Activated T-cell treated with anti-CD3 and anti-CD28 coated beads, Interleukin-2, amount 50 U/mL, for 4 hours (primary cell): ENCODE results near the gene AGBL4. TPM values are rescaled to one million over a fixed set of nuclear protein-coding genes. Genes with fewer than 3 reads are reported as not detected.

ENCODE experiments used
- ATAC-seq, 2 donors: fragments of 200-7000 bp; cut with Tn5 transposase; one replicate each; pipeline ENCODE4 v1.10.0; 2021
- DNase-seq: peaks from one replicate; pipeline ENCODE4 v3.0.0-alpha.2; 2020
- H3K27me3 Mint-ChIP-seq: one replicate; pipeline ENCODE4 v1.8.0; 2021; ENCODE audit warnings: low read depth, mixed read lengths
- H3K36me3 Mint-ChIP-seq: one replicate; pipeline ENCODE4 v1.8.0; 2022; ENCODE audit warnings: mixed read lengths; ENCODE audit not compliant: insufficient read depth
- H3K4me1 Mint-ChIP-seq: one replicate; pipeline ENCODE4 v1.8.0; 2021; ENCODE audit warnings: low read depth, mixed read lengths
- H3K4me3 Mint-ChIP-seq: one replicate; pipeline ENCODE4 v1.8.0; 2021; ENCODE audit warnings: mild to moderate bottlenecking, moderate library complexity, mixed read lengths
- H3K9me3 Mint-ChIP-seq: one replicate; pipeline ENCODE4 v1.8.0; 2021; ENCODE audit warnings: mixed read lengths
- total RNA-seq, 3 donors: library from RNA; stranded (reverse); gene quantifications; one replicate each; pipeline ENCODE4 v1.2.1, GENCODE V29; 2021

The AGBL4 gene
- total RNA-seq, 3 donors from 2014 or later: not detected

GRCh38 chr1:48610628-48611542 lies 1412.9 kb downstream of the AGBL4 start:
- no peak for ATAC-seq
- no peaks in the 10 kb centered on the region for H3K9me3 Mint-ChIP-seq
- DNase-seq: no peak
- no peak overlapping the region for H3K4me3 Mint-ChIP-seq
- H3K4me1 Mint-ChIP-seq: no peaks in the 10 kb centered on the region
- H3K27me3 Mint-ChIP-seq: peaks cover 1% of the 10 kb centered on the region
- H3K36me3 Mint-ChIP-seq: no peaks in the 10 kb centered on the region

- Mint-ChIP-seq H3K36me3 (no peaks in the 10 kb centered on the region), H3K4me3 (no peak overlapping the region), H3K9me3 (no peaks in the 10 kb centered on the region), H3K27me3 (peaks cover 1% of the 10 kb centered on the region), H3K4me1 (no peaks in the 10 kb centered on the region)
- ATAC-seq (no peak), DNase-seq (no peak)
These were observed 1414.9 kb downstream of the AGBL4 start for GRCh38 chr1:48608882-48609281.

GRCh38 chr1:48603222-48603621 lies 1420.5 kb downstream of the AGBL4 start:
- ATAC-seq: no peak
- no peak for DNase-seq
- Mint-ChIP-seq H3K27me3 (no peaks in the 10 kb centered on the region), H3K9me3 (no peaks in the 10 kb centered on the region), H3K4me1 (no peaks in the 10 kb centered on the region), H3K4me3 (no peak overlapping the region), H3K36me3 (no peaks in the 10 kb centered on the region)

GRCh38 chr1:48602349-48602748 lies 1421.4 kb downstream of the AGBL4 start:
- H3K27me3 Mint-ChIP-seq: no peaks in the 10 kb centered on the region
- DNase-seq (no peak), ATAC-seq (no peak)
- no peak overlapping the region for H3K4me3 Mint-ChIP-seq
- H3K4me1 Mint-ChIP-seq: no peaks in the 10 kb centered on the region
- H3K9me3 Mint-ChIP-seq: no peaks in the 10 kb centered on the region
- no peaks in the 10 kb centered on the region for H3K36me3 Mint-ChIP-seq

GRCh38 chr1:48600182-48600581 lies 1423.6 kb downstream of the AGBL4 start:
- H3K27me3 Mint-ChIP-seq: no peaks in the 10 kb centered on the region
- DNase-seq (no peak), ATAC-seq (no peak)
- H3K4me1 Mint-ChIP-seq: no peaks in the 10 kb centered on the region
- H3K9me3 Mint-ChIP-seq: no peaks in the 10 kb centered on the region
- no peaks in the 10 kb centered on the region for H3K36me3 Mint-ChIP-seq
- no peak overlapping the region for H3K4me3 Mint-ChIP-seq

GRCh38 chr1:48597663-48598062 lies 1426.1 kb downstream of the AGBL4 start:
- ATAC-seq (no peak), DNase-seq (no peak)
- Mint-ChIP-seq H3K36me3 (no peaks in the 10 kb centered on the region), H3K9me3 (no peaks in the 10 kb centered on the region), H3K4me1 (no peaks in the 10 kb centered on the region), H3K27me3 (peaks cover 2% of the 10 kb centered on the region), H3K4me3 (no peak overlapping the region)

- Mint-ChIP-seq H3K4me3 (no peak overlapping the region), H3K4me1 (no peaks in the 10 kb centered on the region), H3K27me3 (peaks cover 2% of the 10 kb centered on the region), H3K9me3 (no peaks in the 10 kb centered on the region), H3K36me3 (no peaks in the 10 kb centered on the region)
- ATAC-seq (no peak), DNase-seq (no peak)
These were observed 1427.7 kb downstream of the AGBL4 start for GRCh38 chr1:48596046-48596445.

- no peak overlapping the region for H3K4me3 Mint-ChIP-seq
- H3K36me3 Mint-ChIP-seq: no peaks in the 10 kb centered on the region
- peaks cover 2% of the 10 kb centered on the region for H3K27me3 Mint-ChIP-seq
- DNase-seq (no peak), ATAC-seq (no peak)
- H3K4me1 Mint-ChIP-seq: no peaks in the 10 kb centered on the region
- H3K9me3 Mint-ChIP-seq: no peaks in the 10 kb centered on the region
These were observed 1428.1 kb downstream of the AGBL4 start for GRCh38 chr1:48595613-48596012.

- ATAC-seq: no peak
- H3K9me3 Mint-ChIP-seq: no peaks in the 10 kb centered on the region
- H3K27me3 Mint-ChIP-seq: peaks cover 2% of the 10 kb centered on the region
- H3K4me3 Mint-ChIP-seq: no peak overlapping the region
- H3K4me1 Mint-ChIP-seq: no peaks in the 10 kb centered on the region
- no peaks in the 10 kb centered on the region for H3K36me3 Mint-ChIP-seq
- DNase-seq: no peak
These were observed 1431.4 kb downstream of the AGBL4 start for GRCh38 chr1:48592330-48592729.

GRCh38 chr1:48591181-48591580 lies 1432.6 kb downstream of the AGBL4 start:
- H3K36me3 Mint-ChIP-seq: no peaks in the 10 kb centered on the region
- H3K4me3 Mint-ChIP-seq: no peak overlapping the region
- H3K27me3 Mint-ChIP-seq: peaks cover 4% of the 10 kb centered on the region
- no peak for DNase-seq
- H3K4me1 Mint-ChIP-seq: no peaks in the 10 kb centered on the region
- no peak for ATAC-seq
- H3K9me3 Mint-ChIP-seq: no peaks in the 10 kb centered on the region

GRCh38 chr1:48588061-48588460 lies 1435.7 kb downstream of the AGBL4 start:
- ATAC-seq (no peak), DNase-seq (no peak)
- Mint-ChIP-seq H3K36me3 (no peaks in the 10 kb centered on the region), H3K27me3 (peaks cover 7% of the 10 kb centered on the region), H3K4me1 (no peaks in the 10 kb centered on the region), H3K4me3 (no peak overlapping the region), H3K9me3 (no peaks in the 10 kb centered on the region)

- DNase-seq (no peak), ATAC-seq (no peak)
- Mint-ChIP-seq H3K36me3 (no peaks in the 10 kb centered on the region), H3K4me1 (no peaks in the 10 kb centered on the region), H3K4me3 (no peak overlapping the region), H3K9me3 (no peaks in the 10 kb centered on the region), H3K27me3 (peaks cover 5% of the 10 kb centered on the region)
These were observed 1441.3 kb downstream of the AGBL4 start for GRCh38 chr1:48582408-48582807.

- H3K27me3 Mint-ChIP-seq: peaks cover 5% of the 10 kb centered on the region
- no peaks in the 10 kb centered on the region for H3K9me3 Mint-ChIP-seq
- ATAC-seq (no peak), DNase-seq (no peak)
- H3K36me3 Mint-ChIP-seq: no peaks in the 10 kb centered on the region
- no peak overlapping the region for H3K4me3 Mint-ChIP-seq
- H3K4me1 Mint-ChIP-seq: no peaks in the 10 kb centered on the region
These were observed 1442.5 kb downstream of the AGBL4 start for GRCh38 chr1:48581270-48581669.

- no peaks in the 10 kb centered on the region for H3K27me3 Mint-ChIP-seq
- H3K9me3 Mint-ChIP-seq: no peaks in the 10 kb centered on the region
- H3K36me3 Mint-ChIP-seq: no peaks in the 10 kb centered on the region
- no peak for DNase-seq
- H3K4me1 Mint-ChIP-seq: no peaks in the 10 kb centered on the region
- ATAC-seq: no peak
- H3K4me3 Mint-ChIP-seq: no peak overlapping the region
These were observed 1447.2 kb downstream of the AGBL4 start for GRCh38 chr1:48576565-48576964.

GRCh38 chr1:48572646-48573258 lies 1451.0 kb downstream of the AGBL4 start:
- no peak for DNase-seq
- no peaks in the 10 kb centered on the region for H3K36me3 Mint-ChIP-seq
- no peak overlapping the region for H3K4me3 Mint-ChIP-seq
- no peaks in the 10 kb centered on the region for H3K4me1 Mint-ChIP-seq
- H3K9me3 Mint-ChIP-seq: no peaks in the 10 kb centered on the region
- no peaks in the 10 kb centered on the region for H3K27me3 Mint-ChIP-seq
- ATAC-seq: no peak
